Stimulated activated naive CD8-positive, alpha-beta T cell treated with anti-CD3 and anti-CD28 coated beads, Interleukin-15, amount 100 ng/mL, for 72 hours (primary cell): ENCODE data around the gene SERF1A.
"Not testable (repeated sequence)": the region's sequence is repeated elsewhere in the genome, so short reads cannot be mapped to it uniquely, and the experiment has no call there.

Source experiments
- ATAC-seq: fragments of 150-1000 bp; cut with Tn5 transposase; 2 replicates; pipeline ENCODE4 v1.10.0; 2021; ENCODE audit warnings: mild to moderate bottlenecking, moderate library complexity
- DNase-seq, 2 donors: peaks; one replicate each; pipeline ENCODE4 v3.0.0; 2021 to 2022
- H3K27ac Mint-ChIP-seq, 2 donors: one replicate each; pipeline ENCODE4 v1.8.0; 2022; ENCODE audit warnings: mild to moderate bottlenecking in 2 of 2, mixed read lengths in 2 of 2, moderate library complexity in 2 of 2
- H3K27me3 Mint-ChIP-seq: one replicate; pipeline ENCODE4 v1.8.0; 2022; ENCODE audit warnings: mixed read lengths
- H3K4me1 Mint-ChIP-seq: one replicate; pipeline ENCODE4 v1.8.0; 2022; ENCODE audit warnings: mild to moderate bottlenecking, mixed read lengths
- H3K4me3 Mint-ChIP-seq, 2 donors: one replicate each; pipeline ENCODE4 v1.8.0; 2022; ENCODE audit warnings: mild to moderate bottlenecking in 2 of 2, mixed read lengths in 2 of 2, moderate library complexity in 1 of 2
- H3K9me3 Mint-ChIP-seq, 2 donors: one replicate each; pipeline ENCODE4 v1.8.0; 2022; ENCODE audit warnings: mixed read lengths in 2 of 2

Gene SERF1A

GRCh38 chr5:70900533-70901271, at the start of gene SERF1A:
Gene SERF1A (plus strand): TSS chr5:70900669. CDS start chr5:70900870, 201 bp downstream.
- not testable (repeated sequence) for H3K9me3 Mint-ChIP-seq, H3K27me3 Mint-ChIP-seq, DNase-seq, H3K4me1 Mint-ChIP-seq, H3K27ac Mint-ChIP-seq, H3K4me3 Mint-ChIP-seq
- peak; percentile 95 for ATAC-seq

- H3K9me3 Mint-ChIP-seq, DNase-seq, H3K27me3 Mint-ChIP-seq, H3K4me3 Mint-ChIP-seq, H3K4me1 Mint-ChIP-seq, H3K27ac Mint-ChIP-seq, ATAC-seq: not testable (repeated sequence)
These were observed 33.7 kb upstream of the SERF1A start for GRCh38 chr5:70866778-70867177.

- not testable (repeated sequence) for H3K4me3 Mint-ChIP-seq, H3K27ac Mint-ChIP-seq, H3K9me3 Mint-ChIP-seq, DNase-seq, ATAC-seq, H3K4me1 Mint-ChIP-seq, H3K27me3 Mint-ChIP-seq
These were observed 29.8 kb upstream of the SERF1A start for GRCh38 chr5:70870626-70871025.

GRCh38 chr5:70896076-70896475, 4.4 kb upstream of the SERF1A start:
- H3K4me3 Mint-ChIP-seq, ATAC-seq, H3K27me3 Mint-ChIP-seq, H3K9me3 Mint-ChIP-seq, DNase-seq, H3K4me1 Mint-ChIP-seq, H3K27ac Mint-ChIP-seq: not testable (repeated sequence)

GRCh38 chr5:70901272-70901571, 753 bp downstream of the SERF1A start:
- not testable (repeated sequence) for H3K27ac Mint-ChIP-seq, H3K9me3 Mint-ChIP-seq, H3K4me1 Mint-ChIP-seq, H3K4me3 Mint-ChIP-seq, DNase-seq, H3K27me3 Mint-ChIP-seq
- peak; percentile 54 for ATAC-seq

- H3K4me1 Mint-ChIP-seq, H3K4me3 Mint-ChIP-seq, ATAC-seq, DNase-seq, H3K9me3 Mint-ChIP-seq, H3K27ac Mint-ChIP-seq, H3K27me3 Mint-ChIP-seq: not testable (repeated sequence)
These were observed 6.2 kb downstream of the SERF1A start for GRCh38 chr5:70906624-70907023.

GRCh38 chr5:70916829-70917228, 16.4 kb downstream of the SERF1A start:
- not testable (repeated sequence) for H3K27ac Mint-ChIP-seq, H3K27me3 Mint-ChIP-seq, H3K4me3 Mint-ChIP-seq, DNase-seq, H3K4me1 Mint-ChIP-seq, H3K9me3 Mint-ChIP-seq, ATAC-seq

- H3K27me3 Mint-ChIP-seq, H3K9me3 Mint-ChIP-seq: not testable (repeated sequence)
- peak; percentile 67 for ATAC-seq
These were observed 24.7 kb downstream of the SERF1A start for GRCh38 chr5:70925211-70925562.

GRCh38 chr5:70931709-70932368, 31.4 kb downstream of the SERF1A start:
- H3K27me3 Mint-ChIP-seq, DNase-seq, H3K4me1 Mint-ChIP-seq: not testable (repeated sequence)

More at GRCh38 chr5:70925211-70925562, 24.7 kb downstream of the SERF1A start:
- not testable (repeated sequence) for DNase-seq, H3K4me3 Mint-ChIP-seq, H3K27ac Mint-ChIP-seq, H3K4me1 Mint-ChIP-seq

GRCh38 chr5:70932560-70932959, 32.1 kb downstream of the SERF1A start:
- ATAC-seq: peak; percentile 62
- not testable (repeated sequence) for DNase-seq, H3K9me3 Mint-ChIP-seq, H3K4me1 Mint-ChIP-seq, H3K27me3 Mint-ChIP-seq, H3K4me3 Mint-ChIP-seq, H3K27ac Mint-ChIP-seq

More at GRCh38 chr5:70931709-70932368, 31.4 kb downstream of the SERF1A start:
- not testable (repeated sequence) for H3K27ac Mint-ChIP-seq, H3K4me3 Mint-ChIP-seq, H3K9me3 Mint-ChIP-seq, ATAC-seq

GRCh38 chr5:70953068-70953467, 52.6 kb downstream of the SERF1A start:
- ATAC-seq, H3K4me3 Mint-ChIP-seq, DNase-seq, H3K27me3 Mint-ChIP-seq, H3K4me1 Mint-ChIP-seq, H3K9me3 Mint-ChIP-seq, H3K27ac Mint-ChIP-seq: not testable (repeated sequence)
